SKM-1 treated with dmso at 0.1 percent for 144 hours (cell line): ENCODE data around the gene HOXA10.

ENCODE experiments used
- DNase-seq: peaks from one replicate; lab custom pipeline; 2025; ENCODE audit not compliant: unreplicated experiment; lab: John Stamatoyannopoulos, UW

Gene HOXA10

GRCh38 chr7:27146491-27147198 is 27.5 kb downstream of the HOXA10 start:
- DNase-seq: no peak

- no peak for DNase-seq
Measured at GRCh38 chr7:27145914-27146412, 28.2 kb downstream of the HOXA10 start.

GRCh38 chr7:27145165-27145913 is 28.8 kb downstream of the HOXA10 start:
- DNase-seq: no peak

- DNase-seq: no peak
Measured at GRCh38 chr7:27144781-27145164, 29.3 kb downstream of the HOXA10 start.

- no peak for DNase-seq
Measured at GRCh38 chr7:27143950-27144780, 30.0 kb downstream of the HOXA10 start.

GRCh38 chr7:27143023-27143949 is 30.8 kb downstream of the HOXA10 start, which contains the start of gene HOXA5:
TSS of gene HOXA5 (minus strand) at chr7:27143681. CDS start at chr7:27143607, 74 bp downstream.
- no peak for DNase-seq

- DNase-seq: no peak
Measured at GRCh38 chr7:27142580-27143022, 31.5 kb downstream of the HOXA10 start.

- DNase-seq: no peak
Measured at GRCh38 chr7:27141923-27142579, 32.1 kb downstream of the HOXA10 start.

- DNase-seq: no peak
Measured at GRCh38 chr7:27141137-27141922, 32.8 kb downstream of the HOXA10 start.

GRCh38 chr7:27140126-27140857 is 33.8 kb downstream of the HOXA10 start:
- no peak for DNase-seq

GRCh38 chr7:27139334-27140125 is 34.6 kb downstream of the HOXA10 start:
- DNase-seq: no peak

- no peak for DNase-seq
Measured at GRCh38 chr7:27138985-27139333, 35.2 kb downstream of the HOXA10 start.

- no peak for DNase-seq
Measured at GRCh38 chr7:27138472-27138871, 35.6 kb downstream of the HOXA10 start.

- DNase-seq: no peak
Measured at GRCh38 chr7:27137640-27138315, 36.3 kb downstream of the HOXA10 start.

- DNase-seq: peak; percentile 53
Measured at GRCh38 chr7:27134392-27134791, 39.7 kb downstream of the HOXA10 start.

GRCh38 chr7:27133409-27134231 is 40.5 kb downstream of the HOXA10 start:
- DNase-seq: no peak
